A549 (cell line): ENCODE measurements around the gene ANKRD6. TPM values are rescaled to one million over a fixed set of nuclear protein-coding genes. Genes with fewer than 3 reads are reported as not detected.
A peak's percentile ranks its signal among the peaks of the same experiment; 100 is the strongest.

Source experiments
- ATAC-seq, 2 experiments: fragments of 200-7000 bp in 1 of 2; fragments of >200 bp in 1 of 2; cut with Nextera tagmentation in 1 of 2; cut with Tn5 transposase in 1 of 2; 3 replicates each; pipeline versions ENCODE4 v1.8.0 to v1.9.1; 2018 to 2020; ENCODE audit warnings: mild to moderate bottlenecking in 1 of 2, moderate library complexity in 1 of 2
- CTCF ChIA-PET: fragments of 300-600 bp; sonication (Branson Sonifier 250); formaldehyde crosslinking; extraction: SDS; loops from one replicate; lab custom pipeline; 2021; ENCODE audit warnings: antibody characterized with exemption, inconsistent platforms; lab: Yijun Ruan, JAX
- POLR2A ChIA-PET: fragments of 350-600 bp; formaldehyde crosslinking; extraction: SDS; loops from one replicate; lab custom pipeline; 2021; ENCODE audit warnings: antibody characterized with exemption, inconsistent platforms; lab: Yijun Ruan, JAX
- DNase-seq, 2 experiments: peaks; one replicate each; pipeline versions ENCODE4 v3.0.0 to v3.0.0-alpha.2; 2011 to 2016; ENCODE audit warnings: low read depth in 1 of 2, low spot score in 1 of 2
- FAIRE-seq: peaks from 2 replicates; lab custom pipeline; 2011; peaks lifted over from hg19 to GRCh38; lab: Jason Lieb, UNC
- H3K27ac ChIP-seq, 2 experiments: fragments of >200 bp; sonication (Bioruptor Twin); formaldehyde crosslinking; 3 replicates each; pipeline ENCODE4 v1.5.1; 2016 to 2017
- H3K4me1 ChIP-seq: fragments of >200 bp; sonication (Bioruptor Twin); formaldehyde crosslinking; 3 replicates; pipeline ENCODE4 v1.6.1; 2016
- H3K4me2 ChIP-seq: fragments of >200 bp; sonication (Bioruptor Twin); formaldehyde crosslinking; 3 replicates; pipeline ENCODE4 v1.6.1; 2016
- H3K4me3 ChIP-seq: fragments of >200 bp; sonication (Bioruptor Twin); formaldehyde crosslinking; 3 replicates; pipeline ENCODE4 v1.5.1; 2016
- H3K9me3 ChIP-seq: fragments of >200 bp; sonication (Bioruptor Twin); formaldehyde crosslinking; 3 replicates; pipeline ENCODE4 v1.6.1; 2016
- CBX2 ChIP-seq: fragments of 200-600 bp; sonication (generic); IDR thresholded peaks from 2 replicates; pipeline ENCODE4 v1.6.1; 2016; ENCODE audit warnings: low read depth, mild to moderate bottlenecking, borderline replicate concordance
- CBX8 ChIP-seq: fragments of 200-600 bp; sonication (generic); IDR thresholded peaks from 2 replicates; pipeline ENCODE4 v1.6.1; 2016
- CEBPB ChIP-seq, 2 experiments: fragments of >200 bp in 1 of 2; sonication (Bioruptor Twin) in 1 of 2; formaldehyde crosslinking in 1 of 2; IDR thresholded peaks; 2 replicates each; pipeline ENCODE4 v1.6.1; 2012 to 2016
- CHD4 ChIP-seq: fragments of 200-600 bp; sonication (generic); IDR thresholded peaks from 2 replicates; pipeline ENCODE4 v1.6.1; 2016; ENCODE audit warnings: antibody characterized with exemption, mild to moderate bottlenecking, borderline replicate concordance
- CTCF ChIP-seq: fragments of >200 bp; sonication (Bioruptor Twin); formaldehyde crosslinking; IDR thresholded peaks from 3 replicates; pipeline ENCODE4 v1.5.1; 2016
- E2F6 ChIP-seq: IDR thresholded peaks from 2 replicates; pipeline ENCODE4 v1.6.1; 2012; ENCODE audit warnings: low read depth, borderline replicate concordance
- HDAC2 ChIP-seq: fragments of 200-600 bp; sonication (generic); IDR thresholded peaks from 2 replicates; pipeline ENCODE4 v1.6.1; 2016
- HOXB13 ChIP-seq: fragments of 250-450 bp; sonication (Bioruptor Pico); IDR thresholded peaks from 2 replicates; pipeline ENCODE4 v1.5.0; 2020; ENCODE audit warnings: low read depth, mild to moderate bottlenecking, moderate library complexity
- HOXB5 ChIP-seq: fragments of 250-450 bp; sonication (Bioruptor Pico); IDR thresholded peaks from 2 replicates; pipeline ENCODE4 v1.5.0; 2020; ENCODE audit warnings: mild to moderate bottlenecking, moderate library complexity
- JUN ChIP-seq, 2 experiments: fragments of >200 bp; sonication (Bioruptor Twin); formaldehyde crosslinking; IDR thresholded peaks; 2 replicates in 1 of 2; 3 replicates in 1 of 2; pipeline ENCODE4 v1.6.1; 2016 to 2017
- JUNB ChIP-seq: fragments of >200 bp; sonication (Bioruptor Twin); formaldehyde crosslinking; IDR thresholded peaks from 2 replicates; pipeline ENCODE4 v1.6.1; 2016
- KDM1A ChIP-seq: fragments of 200-600 bp; sonication (generic); IDR thresholded peaks from 2 replicates; pipeline ENCODE4 v1.6.1; 2016; ENCODE audit warnings: low read depth, mild to moderate bottlenecking
- MAFK ChIP-seq: fragments of 450-650 bp; IDR thresholded peaks from 2 replicates; pipeline ENCODE4 v1.6.1; 2014; ENCODE audit not compliant: partially characterized antibody
- MAZ ChIP-seq: fragments of 150-350 bp; IDR thresholded peaks from 2 replicates; pipeline ENCODE4 v1.6.1; 2014; ENCODE audit warnings: antibody characterized with exemption, low read depth, low read length, borderline replicate concordance
- MYC ChIP-seq: IDR thresholded peaks from 2 replicates; pipeline ENCODE4 v1.6.1; 2012; ENCODE audit warnings: mild to moderate bottlenecking, inconsistent platforms, low read length, improper control_type of control experiment, borderline replicate concordance
- NR3C1 ChIP-seq: fragments of >200 bp; sonication (Bioruptor Twin); formaldehyde crosslinking; IDR thresholded peaks from 3 replicates; pipeline ENCODE4 v1.6.1; 2017
- POLR2A ChIP-seq: IDR thresholded peaks from 2 replicates; pipeline ENCODE4 v1.6.1; 2012; ENCODE audit warnings: mild to moderate bottlenecking, low read length
- POLR2AphosphoS2 ChIP-seq: conservative IDR thresholded peaks from 2 replicates; pipeline ENCODE4 v1.6.1; 2012; ENCODE audit warnings: low read length, improper control_type of control experiment, inconsistent platforms
- RAD21 ChIP-seq, 2 experiments: fragments of >200 bp in 1 of 2; sonication (Bioruptor Twin) in 1 of 2; formaldehyde crosslinking in 1 of 2; IDR thresholded peaks in 1 of 2; conservative IDR thresholded peaks in 1 of 2; 2 replicates in 1 of 2; 3 replicates in 1 of 2; pipeline ENCODE4 v1.6.1; 2012 to 2018; ENCODE audit warnings: inconsistent platforms in 1 of 2
- REST ChIP-seq: fragments of 200-600 bp; sonication (generic); IDR thresholded peaks from 2 replicates; pipeline ENCODE4 v1.6.1; 2016; ENCODE audit warnings: antibody characterized with exemption, mild to moderate bottlenecking, moderate library complexity
- SMC3 ChIP-seq: fragments of >200 bp; sonication (Bioruptor Twin); formaldehyde crosslinking; IDR thresholded peaks from 3 replicates; pipeline ENCODE4 v1.6.1; 2018; ENCODE audit warnings: inconsistent platforms
- TFCP2L1 ChIP-seq: fragments of 250-450 bp; sonication (Bioruptor Pico); IDR thresholded peaks from 2 replicates; pipeline ENCODE4 v1.5.0; 2021; ENCODE audit warnings: mild to moderate bottlenecking
- ZFP36 ChIP-seq: fragments of 450-650 bp; IDR thresholded peaks from 2 replicates; pipeline ENCODE4 v1.6.1; 2014; ENCODE audit warnings: borderline replicate concordance; ENCODE audit not compliant: partially characterized antibody
- WGBS: methylation state at CpG from one replicate; pipeline ENCODE4 v1.1.6; 2017; ENCODE audit errors: missing lambda C conversion rate; 5-methylcytosine and 5-hydroxymethylcytosine counted together
- polyA plus RNA-seq, 4 experiments: library from polyadenylated mRNA; depleted of rRNA in 3 of 4; stranded (reverse); fragments of >200 nt; fragmentation: RNase III in 1 of 4; extraction: RNeasy Plus Mini Kit Qiagen cat#74134 plus additional on column Dnase treatment in 1 of 4; gene quantifications; 2 replicates in 3 of 4; 3 replicates in 1 of 4; pipeline ENCODE4 v1.2.3, GENCODE V29; 2011 to 2017

Gene ANKRD6
- polyA plus RNA-seq, 2 of the 4 experiments (the other 2 are of a cell fraction) = 2.2 to 3.6 TPM

- no peak for TF ChIP-seq E2F6
- TF ChIP-seq MAZ = no peak
- peak in 1 of 2 experiments; percentile 56; a peak in 1 of 4 replicates for TF ChIP-seq CEBPB (IDR thresholded peaks at IDR 0.05)
- peak in 1 of 2 experiments; percentile 19; a peak in 1 of 5 replicates for TF ChIP-seq RAD21 (conservative IDR thresholded peaks at IDR 0.05 in 1 of 2, IDR thresholded peaks at IDR 0.05 in 1 of 2)
- TF ChIP-seq HOXB5 (CRISPR knock-in tag) = no peak
- FAIRE-seq = no peak
- CTCF ChIA-PET = interaction anchor here (1.4 kb wide), 1 partner anchor 12 kb away, joined by 5 read pairs; no protein-coding TSS in a partner anchor
These were observed 165.0 kb downstream of the ANKRD6 start for GRCh38 chr6:89597988-89598387.

GRCh38 chr6:89599727-89600126 lies 166.8 kb downstream of the ANKRD6 start:
- H3K4me1 ChIP-seq = no peaks in the 10 kb centered on the region
- no peaks in the 10 kb centered on the region for H3K9me3 ChIP-seq
- TF ChIP-seq HDAC2 = no peak
- TF ChIP-seq RAD21 (conservative IDR thresholded peaks at IDR 0.05 in 1 of 2, IDR thresholded peaks at IDR 0.05 in 1 of 2) = no peak
- TF ChIP-seq E2F6 = no peak
- no peak for TF ChIP-seq POLR2AphosphoS2
- TF ChIP-seq JUN (IDR thresholded peaks at IDR 0.05) = no peak
- no peak for TF ChIP-seq CBX2
- no peak for TF ChIP-seq HOXB13
- no peak for TF ChIP-seq CTCF
- TF ChIP-seq TFCP2L1 (CRISPR knock-in tag) = no peak
- no peak for TF ChIP-seq KDM1A
- TF ChIP-seq POLR2A = no peak
- TF ChIP-seq SMC3 = no peak
- TF ChIP-seq NR3C1 = no peak
- TF ChIP-seq CBX8 = no peak
- no peak for TF ChIP-seq JUNB
- no peak for TF ChIP-seq MAFK
- no peak for TF ChIP-seq REST
- no peak for TF ChIP-seq CHD4
- TF ChIP-seq MYC = no peak
- TF ChIP-seq ZFP36 = no peak
- DNase-seq (no peak), ATAC-seq (no peak), FAIRE-seq (no peak)
- ChIA-PET CTCF (interaction anchor here (1.2 to 3.3 kb wide), 2 partner anchors 10 to 39 kb away, joined by 3 to 14 read pairs; partner anchors contain the start of gene LYRM2), POLR2A (no interaction called here)
- WGBS = 88% methylated on average over 3 of the region's 7 CpGs
- H3K4me2 ChIP-seq = no peak overlapping the region
- no peak overlapping the region for H3K27ac ChIP-seq
- no peak overlapping the region for H3K4me3 ChIP-seq

More at GRCh38 chr6:89597988-89598387, 165.0 kb downstream of the ANKRD6 start:
- H3K27ac ChIP-seq = no peak overlapping the region
- ATAC-seq (peak in 1 of 2 experiments; percentile 61; a peak in 3 of 6 replicates), DNase-seq (peak; percentile 17 to 53)
- POLR2A ChIA-PET = no interaction called here
- no peaks in the 10 kb centered on the region for H3K4me1 ChIP-seq
- no peaks in the 10 kb centered on the region for H3K9me3 ChIP-seq
- WGBS = 18% methylated on average over 3 of the region's 3 CpGs
- no peak overlapping the region for H3K4me2 ChIP-seq
- H3K4me3 ChIP-seq = no peak overlapping the region
